A549 (cell line): Measurements from ENCODE around the gene TSKU. TPM values are rescaled to one million over a fixed set of nuclear protein-coding genes. Genes with fewer than 3 reads are reported as not detected.
"Not testable (repeated sequence)": the region's sequence is repeated elsewhere in the genome, so short reads cannot be mapped to it uniquely, and the experiment has no call there.

Experiments
- ATAC-seq, 2 experiments: fragments of 200-7000 bp in 1 of 2; fragments of >200 bp in 1 of 2; cut with Nextera tagmentation in 1 of 2; cut with Tn5 transposase in 1 of 2; 3 replicates each; pipeline versions ENCODE4 v1.8.0 to v1.9.1; 2018 to 2020; ENCODE audit warnings: mild to moderate bottlenecking in 1 of 2, moderate library complexity in 1 of 2
- CTCF ChIA-PET: fragments of 300-600 bp; sonication (Branson Sonifier 250); formaldehyde crosslinking; extraction: SDS; loops from one replicate; lab custom pipeline; 2021; ENCODE audit warnings: antibody characterized with exemption, inconsistent platforms; lab: Yijun Ruan, JAX
- POLR2A ChIA-PET: fragments of 350-600 bp; formaldehyde crosslinking; extraction: SDS; loops from one replicate; lab custom pipeline; 2021; ENCODE audit warnings: antibody characterized with exemption, inconsistent platforms; lab: Yijun Ruan, JAX
- DNase-seq, 2 experiments: peaks; one replicate each; pipeline versions ENCODE4 v3.0.0 to v3.0.0-alpha.2; 2011 to 2016; ENCODE audit warnings: low read depth in 1 of 2, low spot score in 1 of 2
- FAIRE-seq: peaks from 2 replicates; lab custom pipeline; 2011; peaks lifted over from hg19 to GRCh38; lab: Jason Lieb, UNC
- H3K27ac ChIP-seq, 2 experiments: fragments of >200 bp; sonication (Bioruptor Twin); formaldehyde crosslinking; 3 replicates each; pipeline ENCODE4 v1.5.1; 2016 to 2017
- H3K4me1 ChIP-seq: fragments of >200 bp; sonication (Bioruptor Twin); formaldehyde crosslinking; 3 replicates; pipeline ENCODE4 v1.6.1; 2016
- H3K4me2 ChIP-seq: fragments of >200 bp; sonication (Bioruptor Twin); formaldehyde crosslinking; 3 replicates; pipeline ENCODE4 v1.6.1; 2016
- H3K4me3 ChIP-seq: fragments of >200 bp; sonication (Bioruptor Twin); formaldehyde crosslinking; 3 replicates; pipeline ENCODE4 v1.5.1; 2016
- H3K9me3 ChIP-seq: fragments of >200 bp; sonication (Bioruptor Twin); formaldehyde crosslinking; 3 replicates; pipeline ENCODE4 v1.6.1; 2016
- BHLHE40 ChIP-seq: IDR thresholded peaks from 2 replicates; pipeline ENCODE4 v1.6.1; 2012; ENCODE audit warnings: low read depth, low read length, inconsistent platforms
- CEBPB ChIP-seq, 2 experiments: fragments of >200 bp in 1 of 2; sonication (Bioruptor Twin) in 1 of 2; formaldehyde crosslinking in 1 of 2; IDR thresholded peaks; 2 replicates each; pipeline ENCODE4 v1.6.1; 2012 to 2016
- ESRRA ChIP-seq: fragments of 150-350 bp; IDR thresholded peaks from 2 replicates; pipeline ENCODE4 v1.6.1; 2014; ENCODE audit warnings: mild to moderate bottlenecking, low read length, borderline replicate concordance
- FOSB ChIP-seq: fragments of 250-450 bp; sonication (Bioruptor Pico); IDR thresholded peaks from 2 replicates; pipeline ENCODE4 v1.5.0; 2020; ENCODE audit warnings: mild to moderate bottlenecking, moderate library complexity
- FOXS1 ChIP-seq: fragments of 250-450 bp; sonication (Bioruptor Pico); IDR thresholded peaks from 2 replicates; pipeline ENCODE4 v1.5.0; 2020; ENCODE audit warnings: mild to moderate bottlenecking, moderate library complexity
- HDAC2 ChIP-seq: fragments of 200-600 bp; sonication (generic); IDR thresholded peaks from 2 replicates; pipeline ENCODE4 v1.6.1; 2016
- HOXB13 ChIP-seq: fragments of 250-450 bp; sonication (Bioruptor Pico); IDR thresholded peaks from 2 replicates; pipeline ENCODE4 v1.5.0; 2020; ENCODE audit warnings: low read depth, mild to moderate bottlenecking, moderate library complexity
- JUN ChIP-seq, 2 experiments: fragments of >200 bp; sonication (Bioruptor Twin); formaldehyde crosslinking; IDR thresholded peaks; 2 replicates in 1 of 2; 3 replicates in 1 of 2; pipeline ENCODE4 v1.6.1; 2016 to 2017
- JUNB ChIP-seq: fragments of >200 bp; sonication (Bioruptor Twin); formaldehyde crosslinking; IDR thresholded peaks from 2 replicates; pipeline ENCODE4 v1.6.1; 2016
- PHF8 ChIP-seq: fragments of 200-600 bp; sonication (generic); IDR thresholded peaks from 2 replicates; pipeline ENCODE4 v1.6.1; 2016; ENCODE audit warnings: low read depth, mild to moderate bottlenecking, antibody characterized with exemption, moderate library complexity, borderline replicate concordance
- POLR2AphosphoS2 ChIP-seq: conservative IDR thresholded peaks from 2 replicates; pipeline ENCODE4 v1.6.1; 2012; ENCODE audit warnings: low read length, improper control_type of control experiment, inconsistent platforms
- TP53 ChIP-seq: fragments of 250-450 bp; sonication (Bioruptor Pico); IDR thresholded peaks from 2 replicates; pipeline ENCODE4 v1.5.0; 2021; ENCODE audit warnings: mild to moderate bottlenecking, moderate library complexity
- WGBS: methylation state at CpG from one replicate; pipeline ENCODE4 v1.1.6; 2017; ENCODE audit errors: missing lambda C conversion rate; 5-methylcytosine and 5-hydroxymethylcytosine counted together
- polyA plus RNA-seq, 4 experiments: library from polyadenylated mRNA; depleted of rRNA in 3 of 4; stranded (reverse); fragments of >200 nt; fragmentation: RNase III in 1 of 4; extraction: RNeasy Plus Mini Kit Qiagen cat#74134 plus additional on column Dnase treatment in 1 of 4; gene quantifications; 2 replicates in 3 of 4; 3 replicates in 1 of 4; pipeline ENCODE4 v1.2.3, GENCODE V29; 2011 to 2017
- TF ChIP-seq, protein P1 (sequence below): fragments of 200-600 bp; sonication (generic); IDR thresholded peaks from 2 replicates; pipeline ENCODE4 v1.6.1; 2016; ENCODE audit warnings: antibody characterized with exemption, mild to moderate bottlenecking, moderate library complexity
- TF ChIP-seq, protein P2 (sequence below): fragments of 250-450 bp; sonication (Bioruptor Pico); IDR thresholded peaks from 2 replicates; pipeline ENCODE4 v1.5.0; 2020; ENCODE audit warnings: low read depth, mild to moderate bottlenecking, moderate library complexity
- TF ChIP-seq, protein P3 (sequence below): fragments of >200 bp; sonication (Bioruptor Twin); formaldehyde crosslinking; IDR thresholded peaks from 3 replicates; pipeline ENCODE4 v1.6.1; 2016
- TF ChIP-seq, protein P4 (sequence below): fragments of >200 bp; sonication (Bioruptor Twin); formaldehyde crosslinking; IDR thresholded peaks from 2 replicates; pipeline ENCODE4 v1.6.1; 2016
- TF ChIP-seq, protein P5 (sequence below): IDR thresholded peaks from 2 replicates; pipeline ENCODE4 v1.6.1; 2012

The TSKU gene
- polyA plus RNA-seq, 2 of the 4 experiments (the other 2 are of a cell fraction): 164 to 171 TPM

DNA sequence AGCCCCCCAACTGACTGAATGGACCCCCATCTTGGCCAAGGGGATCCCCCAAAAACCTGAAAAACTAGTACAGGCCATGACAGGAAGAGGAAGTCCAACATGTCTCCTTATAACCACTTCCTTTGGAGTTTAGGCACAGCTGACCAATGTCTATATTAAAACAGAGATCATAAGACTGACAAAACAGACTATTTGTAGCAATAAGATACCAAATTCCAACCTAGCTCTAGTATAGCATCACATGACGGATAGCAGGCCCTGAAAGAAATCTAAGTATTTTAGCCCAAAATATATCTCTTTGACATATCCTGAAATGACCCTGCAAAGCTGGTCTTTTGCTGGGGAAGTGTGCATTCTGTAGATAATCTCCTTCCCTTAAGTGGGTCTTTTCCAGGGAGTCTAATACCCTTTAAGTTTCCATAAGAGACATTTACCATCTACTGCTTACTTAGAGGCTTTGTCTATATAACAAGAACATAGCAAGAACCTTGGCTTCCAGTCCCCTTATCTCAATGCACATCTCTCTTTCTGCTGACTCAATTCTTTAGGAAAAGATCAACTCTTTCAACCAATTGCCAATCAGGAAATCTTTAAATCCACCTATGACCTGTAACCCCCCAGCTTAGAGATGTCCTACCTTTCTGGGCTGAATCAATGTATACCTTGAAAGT, 42.7 kb downstream of the TSKU start (continued):
- TF ChIP-seq, protein P1, sequence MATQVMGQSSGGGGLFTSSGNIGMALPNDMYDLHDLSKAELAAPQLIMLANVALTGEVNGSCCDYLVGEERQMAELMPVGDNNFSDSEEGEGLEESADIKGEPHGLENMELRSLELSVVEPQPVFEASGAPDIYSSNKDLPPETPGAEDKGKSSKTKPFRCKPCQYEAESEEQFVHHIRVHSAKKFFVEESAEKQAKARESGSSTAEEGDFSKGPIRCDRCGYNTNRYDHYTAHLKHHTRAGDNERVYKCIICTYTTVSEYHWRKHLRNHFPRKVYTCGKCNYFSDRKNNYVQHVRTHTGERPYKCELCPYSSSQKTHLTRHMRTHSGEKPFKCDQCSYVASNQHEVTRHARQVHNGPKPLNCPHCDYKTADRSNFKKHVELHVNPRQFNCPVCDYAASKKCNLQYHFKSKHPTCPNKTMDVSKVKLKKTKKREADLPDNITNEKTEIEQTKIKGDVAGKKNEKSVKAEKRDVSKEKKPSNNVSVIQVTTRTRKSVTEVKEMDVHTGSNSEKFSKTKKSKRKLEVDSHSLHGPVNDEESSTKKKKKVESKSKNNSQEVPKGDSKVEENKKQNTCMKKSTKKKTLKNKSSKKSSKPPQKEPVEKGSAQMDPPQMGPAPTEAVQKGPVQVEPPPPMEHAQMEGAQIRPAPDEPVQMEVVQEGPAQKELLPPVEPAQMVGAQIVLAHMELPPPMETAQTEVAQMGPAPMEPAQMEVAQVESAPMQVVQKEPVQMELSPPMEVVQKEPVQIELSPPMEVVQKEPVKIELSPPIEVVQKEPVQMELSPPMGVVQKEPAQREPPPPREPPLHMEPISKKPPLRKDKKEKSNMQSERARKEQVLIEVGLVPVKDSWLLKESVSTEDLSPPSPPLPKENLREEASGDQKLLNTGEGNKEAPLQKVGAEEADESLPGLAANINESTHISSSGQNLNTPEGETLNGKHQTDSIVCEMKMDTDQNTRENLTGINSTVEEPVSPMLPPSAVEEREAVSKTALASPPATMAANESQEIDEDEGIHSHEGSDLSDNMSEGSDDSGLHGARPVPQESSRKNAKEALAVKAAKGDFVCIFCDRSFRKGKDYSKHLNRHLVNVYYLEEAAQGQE: no peak
- TF ChIP-seq BHLHE40 (no peak), TP53 (no peak)

DNA sequence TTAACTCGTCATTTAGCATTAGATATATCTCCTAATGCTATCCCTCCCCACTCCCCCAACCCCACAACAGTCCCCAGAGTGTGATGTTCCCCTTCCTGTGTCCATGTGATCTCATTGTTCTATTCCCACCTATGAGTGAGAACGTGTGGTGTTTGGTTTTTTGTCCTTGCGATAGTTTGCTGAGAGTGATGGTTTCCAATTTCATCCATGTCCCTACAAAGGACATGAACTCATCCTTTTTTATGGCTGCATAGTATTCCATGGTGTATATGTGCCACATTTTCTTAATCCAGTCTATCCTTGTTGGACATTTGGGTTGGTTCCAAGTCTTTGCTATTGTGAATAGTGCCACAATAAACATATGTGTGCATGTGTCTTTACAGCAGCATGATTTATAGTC, 43.4 kb downstream of the TSKU start:
- DNase-seq, ATAC-seq, H3K27ac ChIP-seq, H3K4me3 ChIP-seq, POLR2A ChIA-PET, H3K9me3 ChIP-seq, FAIRE-seq, H3K4me2 ChIP-seq: not testable (repeated sequence)
- CTCF ChIA-PET: interaction anchor here (1.3 kb wide), 1 partner anchor 18 kb away, joined by 8 read pairs; no protein-coding TSS in a partner anchor
- peaks cover 27% of the 10 kb centered on the region for H3K4me1 ChIP-seq
- WGBS: 34% methylated on average over 3 of the region's 3 CpGs

DNA sequence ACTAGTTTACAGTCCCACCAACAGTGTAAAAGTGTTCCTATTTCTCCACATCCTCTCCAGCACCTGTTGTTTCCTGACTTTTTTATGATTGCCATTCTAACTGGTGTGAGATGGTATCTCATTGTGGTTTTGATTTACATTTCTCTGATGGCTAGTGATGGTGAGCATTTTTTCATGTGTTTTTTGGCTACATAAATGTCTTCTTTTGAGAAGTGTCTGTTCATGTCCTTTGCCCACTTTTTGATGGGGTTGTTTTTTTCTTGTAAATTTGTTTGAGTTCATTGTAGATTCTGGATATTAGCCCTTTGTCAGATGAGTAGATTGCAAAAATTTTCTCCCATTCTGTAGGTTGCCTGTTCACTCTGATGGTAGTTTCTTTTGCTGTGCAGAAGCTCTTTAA, 43.8 kb downstream of the TSKU start:
- H3K27ac ChIP-seq, H3K4me3 ChIP-seq, FAIRE-seq, DNase-seq, H3K9me3 ChIP-seq, POLR2A ChIA-PET, ATAC-seq, H3K4me2 ChIP-seq: not testable (repeated sequence)
- CTCF ChIA-PET: interaction anchor here (1.6 kb wide), 1 partner anchor 18 kb away, joined by 3 read pairs; no protein-coding TSS in a partner anchor
- H3K4me1 ChIP-seq: peaks cover 27% of the 10 kb centered on the region

DNA sequence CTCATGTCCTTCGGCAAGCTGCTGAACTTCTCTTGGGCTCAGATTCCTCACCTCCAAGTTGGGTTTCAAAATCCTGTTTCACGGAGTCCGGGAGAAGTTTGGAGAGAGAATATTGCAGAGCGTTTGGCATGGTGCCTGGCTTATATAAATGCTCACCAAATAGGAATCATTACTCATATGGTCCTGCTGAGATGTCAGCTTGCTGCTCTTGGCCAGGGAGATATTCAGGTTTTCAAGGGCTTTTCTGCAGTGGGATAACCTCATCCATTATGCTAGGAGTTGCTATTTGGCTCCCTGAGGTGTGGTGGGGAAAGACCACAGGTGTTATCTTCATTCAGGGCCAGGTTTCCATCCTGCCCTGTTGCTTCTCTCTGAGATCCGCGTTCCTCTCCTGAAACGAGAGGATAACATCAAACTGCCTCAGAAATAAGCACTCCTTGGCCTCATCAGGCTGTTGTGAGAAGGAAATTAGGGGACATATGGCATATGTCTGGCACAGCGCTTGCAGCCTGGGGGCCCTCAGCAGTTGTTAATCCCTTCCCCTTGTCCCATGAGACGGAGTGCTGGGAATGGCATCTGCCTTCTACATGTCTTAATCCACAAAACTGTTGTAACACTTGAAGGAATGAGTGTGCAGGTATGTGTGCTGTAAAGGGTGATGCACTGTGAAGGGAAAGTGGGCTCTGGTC, 47.6 kb downstream of the TSKU start:
- ChIA-PET CTCF (interaction anchor here (1.4 to 1.6 kb wide), 2 partner anchors 23 to 36 kb away, joined by 3 to 10 read pairs; no protein-coding TSS in a partner anchor), POLR2A (interaction anchor here (0.7 kb wide), 1 partner anchor 157 kb away, joined by 3 read pairs; no protein-coding TSS in a partner anchor)
- H3K27ac ChIP-seq: no peak overlapping the region
- DNase-seq: no peak
- no peaks in the 10 kb centered on the region for H3K9me3 ChIP-seq
- no peak; a peak in 2 of 6 replicates for ATAC-seq
- TF ChIP-seq CEBPB (IDR thresholded peaks at IDR 0.05): no peak
- TF ChIP-seq, protein P2, sequence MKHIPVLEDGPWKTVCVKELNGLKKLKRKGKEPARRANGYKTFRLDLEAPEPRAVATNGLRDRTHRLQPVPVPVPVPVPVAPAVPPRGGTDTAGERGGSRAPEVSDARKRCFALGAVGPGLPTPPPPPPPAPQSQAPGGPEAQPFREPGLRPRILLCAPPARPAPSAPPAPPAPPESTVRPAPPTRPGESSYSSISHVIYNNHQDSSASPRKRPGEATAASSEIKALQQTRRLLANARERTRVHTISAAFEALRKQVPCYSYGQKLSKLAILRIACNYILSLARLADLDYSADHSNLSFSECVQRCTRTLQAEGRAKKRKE (CRISPR knock-in tag): no peak
- peaks cover 3% of the 10 kb centered on the region; the same call in 2 of the 3 replicates for H3K4me1 ChIP-seq
- 70% methylated on average over 9 of the region's 9 CpGs for WGBS
- no peak for FAIRE-seq
- H3K4me2 ChIP-seq: no peak overlapping the region
- no peak overlapping the region for H3K4me3 ChIP-seq

DNA sequence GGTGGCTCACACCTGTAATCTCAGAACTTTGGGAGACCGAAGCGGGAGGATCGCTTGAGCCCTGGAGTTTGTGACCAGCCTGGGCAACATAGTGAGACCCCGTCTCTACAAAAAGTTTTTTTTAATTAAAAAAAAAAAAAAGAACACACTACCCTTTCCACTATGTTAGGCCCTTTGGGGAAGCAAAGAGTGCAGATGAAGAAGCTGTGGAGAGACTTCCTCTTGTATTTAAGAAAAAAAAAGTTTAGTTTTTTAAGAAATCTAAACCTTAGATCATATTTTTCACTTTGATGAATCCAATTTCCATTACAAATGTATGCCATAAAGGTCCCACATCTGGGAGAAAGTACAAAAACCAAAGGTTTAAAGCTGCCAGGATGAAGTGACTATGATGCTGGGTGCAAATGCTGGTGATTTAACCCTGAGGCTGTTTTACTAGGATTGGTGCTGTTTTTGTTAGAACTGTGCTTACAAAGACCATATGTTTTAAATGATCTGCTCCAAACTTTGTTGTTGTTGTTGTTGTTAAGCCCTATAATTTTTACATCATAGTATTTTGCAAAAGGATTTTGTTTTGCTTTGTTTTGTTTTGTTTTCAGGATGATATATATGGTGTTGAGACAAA, 48.6 kb downstream of the TSKU start:
- H3K4me3 ChIP-seq: no peak overlapping the region
- no peak for ATAC-seq
- H3K4me2 ChIP-seq: no peak overlapping the region
- H3K9me3 ChIP-seq: no peaks in the 10 kb centered on the region
- no peak for FAIRE-seq
- H3K4me1 ChIP-seq: peaks cover 13% of the 10 kb centered on the region
- H3K27ac ChIP-seq: no peak overlapping the region
- WGBS: 92% methylated on average over 4 of the region's 4 CpGs
- ChIA-PET POLR2A (interaction anchor here (0.7 kb wide), 1 partner anchor 156 kb away, joined by 3 read pairs; no protein-coding TSS in a partner anchor), CTCF (interaction anchor here (1.1 kb wide), 1 partner anchor 88 kb away, joined by 4 read pairs; no protein-coding TSS in a partner anchor)
- no peak for DNase-seq
- no peak for TF ChIP-seq JUN (IDR thresholded peaks at IDR 0.05)
- TF ChIP-seq HDAC2: no peak
- TF ChIP-seq, protein P3, sequence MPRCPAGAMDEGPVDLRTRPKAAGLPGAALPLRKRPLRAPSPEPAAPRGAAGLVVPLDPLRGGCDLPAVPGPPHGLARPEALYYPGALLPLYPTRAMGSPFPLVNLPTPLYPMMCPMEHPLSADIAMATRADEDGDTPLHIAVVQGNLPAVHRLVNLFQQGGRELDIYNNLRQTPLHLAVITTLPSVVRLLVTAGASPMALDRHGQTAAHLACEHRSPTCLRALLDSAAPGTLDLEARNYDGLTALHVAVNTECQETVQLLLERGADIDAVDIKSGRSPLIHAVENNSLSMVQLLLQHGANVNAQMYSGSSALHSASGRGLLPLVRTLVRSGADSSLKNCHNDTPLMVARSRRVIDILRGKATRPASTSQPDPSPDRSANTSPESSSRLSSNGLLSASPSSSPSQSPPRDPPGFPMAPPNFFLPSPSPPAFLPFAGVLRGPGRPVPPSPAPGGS: no peak
- TF ChIP-seq, protein P4, sequence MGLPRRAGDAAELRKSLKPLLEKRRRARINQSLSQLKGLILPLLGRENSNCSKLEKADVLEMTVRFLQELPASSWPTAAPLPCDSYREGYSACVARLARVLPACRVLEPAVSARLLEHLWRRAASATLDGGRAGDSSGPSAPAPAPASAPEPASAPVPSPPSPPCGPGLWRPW: no peak
- TF ChIP-seq, protein P2 (CRISPR knock-in tag): no peak
- TF ChIP-seq JUNB: no peak
- TF ChIP-seq ESRRA: no peak
- no peak for TF ChIP-seq FOSB
- TF ChIP-seq, protein P5, sequence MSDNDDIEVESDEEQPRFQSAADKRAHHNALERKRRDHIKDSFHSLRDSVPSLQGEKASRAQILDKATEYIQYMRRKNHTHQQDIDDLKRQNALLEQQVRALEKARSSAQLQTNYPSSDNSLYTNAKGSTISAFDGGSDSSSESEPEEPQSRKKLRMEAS: no peak
- TF ChIP-seq FOXS1 (CRISPR knock-in tag): no peak
- no peak for TF ChIP-seq POLR2AphosphoS2
- no peak for TF ChIP-seq HOXB13
- no peak for TF ChIP-seq PHF8
